ENCODE measurements around the gene TRAM2. TPM values are rescaled to one million over a fixed set of nuclear protein-coding genes. Genes with fewer than 3 reads are reported as not detected.

Gene TRAM2
- total and polyA plus RNA-seq, 2 of the 8 experiments (the other 6 are each of a cell fraction or from before 2014, with no cell fraction given), result 9.0 to 21.4 TPM

- Histone ChIP-seq H2BK12ac (ENCODE audit: low read depth, low read length) (no peak overlapping the region), H4K91ac (replicated peaks; ENCODE audit: insufficient read length, low read length) (no peak overlapping the region), H2BK15ac (ENCODE audit: low read length) (no peak overlapping the region), H3K23ac (ENCODE audit: insufficient read length) (no peak overlapping the region), H3K4ac (replicated peaks; ENCODE audit: insufficient read length, low read depth, low read length) (no peak overlapping the region), H2BK120ac (replicated peaks; ENCODE audit: low read depth, low read length) (no peak overlapping the region), H3K79me1 (ENCODE audit: low read depth, low read length) (peaks cover 4% of the 10 kb centered on the region; the same call in 1 of the 2 replicates), H4K5ac (ENCODE audit: insufficient read length, low read depth, low read length) (no peak overlapping the region), H3K23me2 (ENCODE audit: low read depth, low read length) (no peaks in the 10 kb centered on the region), H3K9ac (replicated peaks in 1 of 4; ENCODE audit: extremely low read depth in 1 of 4, low read depth in 3 of 4, low read length in 3 of 4) (no peak overlapping the region), H3K27ac (ENCODE audit: low read depth, low read length) (no peak overlapping the region), H4K8ac (ENCODE audit: extremely low read depth, insufficient read depth, low read length) (no peak overlapping the region), H3K79me2 (ENCODE audit: control insufficient read depth in 1 of 2, insufficient read depth in 2 of 2, low read length in 2 of 2) (peaks cover 0 to 23% of the 10 kb centered on the region in 2 experiments), H3K9me3 (ENCODE audit: insufficient read depth in 2 of 2, low read depth in 1 of 2, low read length in 1 of 2) (no peaks in the 10 kb centered on the region), H3K27me3 (replicated peaks in 1 of 4; ENCODE audit: control insufficient read depth in 3 of 4, extremely low read depth in 1 of 4, insufficient read depth in 3 of 4, low read length in 3 of 4) (no peaks in the 10 kb centered on the region), H2BK5ac (ENCODE audit: low read depth, low read length) (no peak overlapping the region), H2AK5ac (ENCODE audit: low read depth, low read length) (no peak overlapping the region), H3K4me1 (replicated peaks in 1 of 4; ENCODE audit: control insufficient read depth in 3 of 4, insufficient read depth in 4 of 4, low read length in 3 of 4) (peaks cover 5 to 16% (median 7%) of the 10 kb centered on the region in 4 experiments), H3K14ac (ENCODE audit: insufficient read length) (no peak overlapping the region), H3K56ac (replicated peaks; ENCODE audit: insufficient read length, low read depth, low read length) (no peak overlapping the region), H3K18ac (ENCODE audit: extremely low read depth, low read length) (no peak overlapping the region), H2AFZ (ENCODE audit: low read length) (no peak overlapping the region), H3K36me3 (ENCODE audit: control insufficient read depth in 2 of 4, insufficient read depth in 4 of 4, low read length in 3 of 4) (no peaks in the 10 kb centered on the region; a peak in 1 of 8 replicates), H4K20me1 (replicated peaks in 1 of 2; ENCODE audit: control insufficient read depth in 1 of 2, insufficient read depth in 2 of 2, low read length in 2 of 2) (no peaks in the 10 kb centered on the region), H3K4me3 (ENCODE audit: extremely low read depth in 1 of 4, insufficient read depth in 2 of 4, low read depth in 3 of 4, low read length in 4 of 4) (no peak overlapping the region), H3K4me2 (ENCODE audit: insufficient read depth in 1 of 2, low read depth in 2 of 2, low read length in 2 of 2) (no peak overlapping the region), H2BK20ac (ENCODE audit: low read length) (no peak overlapping the region)
- POLR2A ChIA-PET (ENCODE audit: partially characterized antibody), result interaction anchor here (0.8 kb wide), 1 partner anchor 35 kb away, joined by 3 read pairs; the partner anchor contains the start of gene TRAM2
- no peak for FAIRE-seq
- CTCF ChIA-PET (ENCODE audit: partially characterized antibody), result interaction anchor here (0.9 to 7.7 kb wide), 10 partner anchors 10 to 132 kb away, joined by 3 to 49 read pairs (median 5); no protein-coding TSS in a partner anchor
- TF ChIP-seq CBX5 (IDR thresholded peaks at IDR 0.05; ENCODE audit: low read depth, low read length) (no peak), SIX5 (IDR thresholded peaks at IDR 0.05; ENCODE audit: low read depth, low read length) (no peak), ATF2 (IDR thresholded peaks at IDR 0.05; ENCODE audit: low read length) (no peak)
- 86% methylated on average over 6 of the region's 6 CpGs; no CpG with 5 or more reads in 1 of the 2 experiments for WGBS, 2 experiments (ENCODE audit: extremely low coverage in 1 of 2, insufficient coverage in 1 of 2, insufficient read length in 1 of 2, insufficient replicate concordance in 2 of 2, low coverage in 1 of 2, low lambda C conversion rate in 2 of 2, missing lambda C conversion rate in 1 of 2)
- DNase-seq (ENCODE audit: low read depth in 1 of 2, low spot score in 2 of 2), result no peak
Observed at GRCh38 chr6:52541135-52541534, 35.7 kb downstream of the TRAM2 start.
